Frontal cortex (tissue), 4 donors: Measurements from ENCODE around the gene RFTN1. TPM values are rescaled to one million over a fixed set of nuclear protein-coding genes. Genes with fewer than 3 reads are reported as not detected.
"Not testable (repeated sequence)": the region's sequence is repeated elsewhere in the genome, so short reads cannot be mapped to it uniquely, and the experiment has no call there.

Source experiments
- DNase-seq, 2 donors: peaks; one replicate each; pipeline ENCODE4 v3.0.0; 2012; ENCODE audit warnings: low spot score in 2 of 2
- FAIRE-seq: peaks from 2 replicates; lab custom pipeline; 2012; peaks lifted over from hg19 to GRCh38; lab: Jason Lieb, UNC
- total RNA-seq: library from RNA; depleted of rRNA; stranded (reverse); fragments of >200 nt; gene quantifications from one replicate; pipeline ENCODE4 v1.2.3, GENCODE V29; 2014
- donor health status: control.
- donor health status: control.
- donor health status: control.

The RFTN1 gene
- total RNA-seq, 1 donor from 2014 or later: 11.0 TPM

DNA sequence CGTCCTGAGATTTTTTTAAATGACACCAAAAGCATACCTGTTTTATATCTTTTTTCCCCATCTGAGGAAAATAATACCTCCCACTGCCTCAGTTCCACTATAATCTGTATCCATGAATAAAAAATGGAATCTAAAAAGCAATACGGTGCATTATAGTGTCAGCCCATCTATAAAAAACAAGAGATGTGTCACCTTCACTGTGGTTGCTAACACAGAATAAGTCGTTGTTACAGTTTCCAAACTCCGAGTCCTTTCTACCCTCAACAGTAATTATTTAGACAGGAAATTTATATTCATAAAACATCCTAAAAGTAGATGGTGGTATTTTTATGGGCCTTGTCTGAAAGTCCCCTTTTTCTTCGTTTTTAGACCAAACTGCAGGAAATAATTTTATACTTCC, 19.4 kb downstream of the RFTN1 start:
- no peak for FAIRE-seq
- no peak for DNase-seq

DNA sequence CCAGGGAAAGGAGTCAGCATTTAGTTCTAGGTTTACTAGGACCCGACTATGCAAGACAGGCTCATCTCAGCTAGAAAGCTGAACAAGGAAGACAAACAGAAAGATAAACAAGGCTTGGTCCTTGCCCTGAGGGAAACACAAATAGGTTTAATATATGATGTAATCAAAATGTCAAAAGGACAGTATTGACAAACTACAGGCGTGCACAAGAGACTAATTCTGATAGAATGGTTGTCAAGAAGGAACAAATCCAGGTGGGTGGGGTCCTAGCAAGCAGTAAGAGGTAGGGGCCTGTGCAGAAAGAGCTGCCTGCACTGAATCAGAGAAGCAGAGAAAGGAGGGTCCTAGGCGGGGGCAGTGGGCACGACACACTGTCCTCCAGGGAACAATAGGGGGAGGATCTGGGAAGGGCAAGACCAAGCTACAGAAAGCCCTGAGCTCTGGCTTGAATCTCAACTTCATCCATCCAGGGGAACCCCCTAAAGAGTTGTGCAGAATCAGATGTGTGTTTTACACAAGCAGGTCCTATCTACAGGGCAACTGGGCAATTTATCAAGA, 23.4 kb downstream of the RFTN1 start:
- no peak for FAIRE-seq

DNA sequence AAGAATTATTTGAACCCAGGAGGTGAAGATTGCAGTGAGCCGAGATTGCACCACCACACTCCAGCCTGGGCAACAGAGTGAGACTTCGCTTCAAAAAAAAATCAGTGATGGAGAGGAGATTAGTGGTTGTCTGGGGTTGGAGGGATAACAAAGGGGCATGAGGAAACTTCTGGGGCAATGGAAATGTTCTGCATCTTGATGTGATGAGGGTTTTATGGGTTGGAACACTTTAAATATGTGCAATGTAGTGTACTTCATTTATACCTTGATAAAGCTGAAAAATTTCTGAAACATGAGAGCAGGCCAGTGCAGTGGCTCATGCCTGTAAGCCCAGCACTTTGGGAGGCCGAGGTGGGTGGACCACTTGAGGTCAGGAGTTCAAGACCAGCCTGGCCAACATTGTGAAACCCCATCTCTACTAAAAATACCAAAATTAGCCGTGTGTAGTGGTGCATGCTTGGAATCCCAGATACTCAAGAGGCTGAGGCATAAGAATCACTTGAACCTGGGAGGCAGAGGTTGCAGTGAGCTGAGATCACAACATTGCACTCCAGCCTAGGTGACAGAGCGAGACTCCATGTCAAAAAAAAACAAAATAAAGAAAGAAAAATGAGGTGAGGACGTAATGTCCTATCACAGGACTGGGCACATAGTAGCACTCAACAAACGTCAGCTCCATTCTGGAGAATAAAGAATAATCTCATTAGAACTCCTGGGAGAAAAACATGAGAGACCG, 24.0 kb downstream of the RFTN1 start:
- FAIRE-seq, DNase-seq: not testable (repeated sequence)

More for the DNA sequence above, 23.4 kb downstream of the RFTN1 start:
- DNase-seq: no peak

DNA sequence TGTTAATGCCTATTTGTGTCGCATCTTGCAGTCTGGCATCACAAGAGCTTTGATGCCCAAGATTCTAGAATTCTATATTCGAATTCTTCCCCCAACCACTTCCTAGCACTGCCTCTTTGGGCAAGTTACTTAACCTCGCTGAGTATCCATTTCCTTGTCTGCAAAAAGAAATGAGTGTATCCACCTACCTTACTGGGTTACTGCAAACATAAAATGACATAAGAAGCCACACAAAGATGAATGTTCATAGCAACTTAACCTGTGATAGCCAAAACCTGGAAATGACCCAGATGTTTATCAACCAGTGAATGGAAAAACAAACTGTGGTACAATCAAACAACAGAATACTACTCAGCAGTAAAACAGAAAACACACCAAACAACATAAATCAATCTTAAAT, 24.9 kb downstream of the RFTN1 start:
- DNase-seq (no peak), FAIRE-seq (no peak)

DNA sequence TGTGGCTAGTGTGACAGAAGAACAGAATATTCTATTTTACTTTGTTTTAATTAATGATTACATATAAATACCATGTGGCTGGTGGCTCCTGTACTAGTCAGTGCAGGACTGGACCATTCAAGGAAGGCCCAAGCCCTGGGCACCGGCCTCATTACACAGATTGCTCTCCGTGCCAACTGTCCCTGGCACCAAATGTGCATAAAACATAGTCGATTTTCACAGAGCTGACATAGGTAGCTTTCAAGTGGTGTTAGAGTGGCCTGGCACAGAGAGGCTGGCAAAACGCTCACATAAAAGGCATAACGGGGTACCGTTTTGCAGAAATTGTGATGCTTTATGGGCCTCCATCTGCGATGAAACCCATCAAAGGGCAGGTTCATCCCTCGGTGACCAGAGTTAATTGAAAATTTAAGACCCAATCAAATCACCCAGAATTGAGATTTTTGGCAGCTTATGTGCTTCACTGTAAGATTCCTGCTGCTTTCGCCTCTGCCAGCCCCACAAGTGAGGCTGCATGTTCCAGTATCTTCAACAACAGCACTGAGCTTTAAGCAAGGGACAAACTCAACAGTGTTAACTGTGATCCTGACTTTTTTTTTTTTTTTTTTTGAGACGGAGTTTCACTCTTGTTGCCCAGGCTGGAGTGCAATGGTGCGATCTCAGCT, 25.9 kb downstream of the RFTN1 start:
- DNase-seq (no peak), FAIRE-seq (no peak)

DNA sequence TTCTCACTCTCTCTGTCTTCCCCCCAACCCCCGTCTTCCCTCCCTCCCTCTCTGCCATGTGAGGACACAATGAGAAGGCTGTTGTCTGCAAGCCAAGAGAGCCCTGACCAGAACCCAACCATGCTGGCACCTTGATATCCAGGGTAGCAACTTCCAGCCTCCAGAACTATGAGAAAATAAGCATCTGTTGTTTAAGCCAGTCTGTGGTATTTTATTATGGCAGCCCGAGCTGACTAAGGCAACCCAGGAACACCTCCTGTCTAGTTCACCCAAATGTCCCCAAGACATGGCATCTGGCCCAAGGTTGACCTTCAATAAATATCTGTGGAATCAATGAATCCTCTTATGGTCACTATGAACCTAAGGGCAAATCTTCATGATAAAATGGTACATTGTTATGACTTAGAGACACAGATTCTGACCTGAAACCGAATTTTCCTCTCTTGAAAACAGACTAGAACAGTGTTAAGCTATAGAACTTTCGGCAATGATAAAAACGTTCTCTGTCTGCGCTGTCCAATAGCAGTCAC, 26.5 kb downstream of the RFTN1 start:
- DNase-seq: no peak
- no peak for FAIRE-seq

DNA sequence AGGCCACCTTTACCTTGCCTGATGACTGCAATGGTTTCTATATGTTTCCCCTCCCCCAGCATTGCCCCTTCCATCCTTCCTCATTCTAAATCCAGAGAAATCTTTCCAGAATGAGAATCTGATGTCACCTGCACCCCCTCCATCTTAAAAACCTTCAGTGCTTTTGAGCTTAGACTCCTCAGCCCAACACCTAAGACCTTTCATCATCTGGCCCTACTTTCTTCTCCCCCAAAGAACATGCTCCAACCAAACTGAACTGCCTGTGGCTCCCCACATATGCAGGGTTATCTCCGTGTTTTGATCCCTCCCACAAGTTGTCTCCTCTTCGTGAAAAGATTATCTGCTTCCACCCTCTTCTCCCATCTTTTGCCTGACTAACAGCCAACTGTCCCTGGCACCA, 27.3 kb downstream of the RFTN1 start:
- DNase-seq: no peak
- no peak for FAIRE-seq

DNA sequence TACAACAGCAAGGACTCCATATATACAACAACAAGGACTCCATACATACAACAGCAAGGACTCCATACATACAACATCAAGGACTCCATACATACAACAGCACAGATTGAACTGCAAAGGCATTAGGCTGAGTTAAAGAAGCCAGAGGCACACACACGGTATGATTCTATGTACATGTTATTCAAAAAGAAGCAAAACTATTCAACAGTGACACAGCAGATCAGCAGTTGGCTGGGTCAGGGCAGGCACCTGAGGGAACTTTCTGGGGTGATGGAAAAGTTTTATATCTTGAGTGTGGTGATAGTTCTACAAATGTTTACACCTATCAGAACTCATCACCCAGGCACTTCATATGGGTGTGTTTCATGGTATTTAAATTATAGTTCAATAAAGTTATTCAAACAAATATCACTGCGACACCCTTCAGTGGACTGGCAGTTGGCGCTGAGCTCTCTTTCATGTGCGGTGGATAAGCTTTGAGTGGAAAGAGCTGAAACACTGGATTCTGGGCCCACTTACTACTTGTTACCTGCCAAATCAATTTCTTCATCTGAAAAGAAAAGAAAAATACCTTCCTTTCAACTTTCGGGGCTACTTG, 28.0 kb downstream of the RFTN1 start:
- FAIRE-seq (no peak), DNase-seq (no peak)

DNA sequence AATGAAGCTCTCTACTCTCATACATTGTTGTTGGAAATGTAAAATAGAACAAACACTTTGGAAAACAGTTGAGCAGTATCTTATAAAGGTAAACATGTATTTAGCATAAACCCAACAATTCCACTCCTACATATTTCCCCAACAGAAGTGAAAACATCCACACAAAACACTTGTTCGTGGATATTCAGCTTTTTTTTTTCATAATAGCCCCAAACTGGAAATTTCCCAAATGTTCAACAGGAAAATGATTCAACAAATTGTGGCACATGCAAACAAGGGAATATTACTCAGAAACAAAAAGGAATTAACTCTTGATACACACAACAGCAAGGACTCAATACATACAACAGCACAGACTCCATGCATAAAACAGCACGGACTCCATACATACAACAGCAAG, 28.5 kb downstream of the RFTN1 start:
- no peak for FAIRE-seq
- no peak for DNase-seq

DNA sequence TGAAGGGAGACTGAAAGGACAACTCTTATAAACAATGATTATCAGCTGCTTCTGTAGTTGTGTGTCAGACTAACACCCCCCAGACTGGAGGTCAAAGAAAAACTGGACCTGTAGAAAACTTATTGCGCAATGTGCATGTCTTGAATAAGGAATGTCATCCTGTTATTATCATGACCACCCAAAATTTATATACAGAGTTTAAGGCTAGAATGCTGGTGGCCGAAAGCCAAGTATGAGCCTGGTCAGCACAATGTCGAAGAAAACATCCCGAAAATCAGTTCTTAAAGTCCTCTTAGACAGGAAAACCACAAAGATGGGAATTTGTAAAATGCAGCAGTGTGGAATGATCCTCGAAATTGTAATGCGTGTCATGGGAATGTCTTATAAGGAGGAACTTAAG, 29.3 kb downstream of the RFTN1 start:
- DNase-seq (no peak), FAIRE-seq (no peak)

DNA sequence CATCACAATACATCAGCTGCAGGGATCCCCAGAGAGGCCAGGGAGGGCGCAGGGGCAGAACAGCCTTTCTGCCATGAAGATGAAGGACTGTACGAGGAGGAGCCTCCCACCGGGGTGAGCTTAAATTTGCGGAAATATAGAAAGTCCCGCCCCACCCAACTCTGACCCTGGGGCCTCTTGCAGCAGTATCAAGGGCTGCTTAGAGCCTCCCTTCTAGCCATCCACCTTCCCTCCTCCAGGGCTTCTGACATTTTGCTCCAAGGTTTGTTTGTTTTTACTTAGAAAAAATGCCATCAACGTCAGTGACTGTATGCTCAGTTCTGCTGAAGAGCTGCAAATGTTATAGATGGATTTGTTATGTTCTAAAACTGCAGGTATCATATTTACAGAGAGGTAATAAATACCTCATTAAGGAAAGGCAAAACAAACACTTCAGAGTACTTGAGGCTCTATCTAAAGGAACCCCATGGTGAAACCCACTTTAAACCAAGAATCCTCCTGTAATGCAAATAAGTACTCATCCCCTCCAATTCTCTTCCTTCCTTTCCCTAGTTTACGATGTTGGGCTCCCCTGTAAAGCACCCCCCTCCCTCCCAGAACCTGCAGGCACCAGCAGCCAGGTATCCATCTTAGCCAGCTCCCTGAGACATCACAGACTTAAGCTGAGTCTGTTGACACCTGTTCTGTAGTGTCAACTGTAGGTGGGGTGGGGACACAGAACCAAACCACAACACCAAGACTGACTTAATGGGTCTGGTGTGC, 30.5 kb downstream of the RFTN1 start:
- no peak for DNase-seq
- no peak for FAIRE-seq

DNA sequence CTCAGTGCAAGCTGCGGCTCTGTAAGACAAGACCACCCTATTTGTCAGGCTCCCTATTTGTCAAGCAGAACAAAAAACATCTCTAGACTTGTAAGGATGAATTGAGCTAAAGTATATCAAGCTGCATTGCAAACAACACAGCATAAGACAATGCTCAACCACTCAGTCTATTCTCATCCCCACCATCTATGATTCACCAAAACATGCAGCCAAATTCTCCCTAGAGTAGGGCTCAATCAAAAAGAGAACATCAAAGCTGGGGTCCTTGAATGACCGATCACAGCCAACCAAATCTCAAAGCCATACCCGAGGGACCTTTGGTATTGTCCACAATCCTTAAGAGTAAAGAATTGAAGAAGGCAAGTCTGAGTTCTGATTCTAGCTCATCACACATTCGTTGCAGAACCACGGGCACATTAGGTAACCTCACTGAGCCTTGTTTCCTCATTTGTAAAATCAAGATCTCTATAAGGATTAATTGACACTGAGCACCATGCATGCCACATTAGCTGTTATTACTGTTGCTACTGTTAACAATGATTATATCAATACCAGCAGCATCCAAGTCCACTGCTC, 31.2 kb downstream of the RFTN1 start:
- FAIRE-seq (no peak), DNase-seq (no peak)

DNA sequence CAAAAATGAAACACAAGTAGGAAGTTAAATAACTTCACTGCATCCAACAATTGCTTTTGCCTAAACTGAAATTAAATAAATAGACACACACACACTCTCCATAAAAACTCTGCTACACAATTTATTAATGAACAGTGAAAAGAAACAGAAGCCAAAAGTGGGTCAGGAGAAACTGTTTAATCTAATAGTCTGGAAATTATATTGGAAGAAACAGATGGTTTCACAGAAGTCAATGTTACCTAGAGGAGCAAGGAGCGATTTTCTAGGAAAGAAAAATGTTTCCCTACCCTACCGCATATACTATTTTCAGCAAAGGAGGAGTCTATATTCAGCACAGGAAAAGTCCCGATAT, 32.0 kb downstream of the RFTN1 start:
- DNase-seq (no peak), FAIRE-seq (no peak)

DNA sequence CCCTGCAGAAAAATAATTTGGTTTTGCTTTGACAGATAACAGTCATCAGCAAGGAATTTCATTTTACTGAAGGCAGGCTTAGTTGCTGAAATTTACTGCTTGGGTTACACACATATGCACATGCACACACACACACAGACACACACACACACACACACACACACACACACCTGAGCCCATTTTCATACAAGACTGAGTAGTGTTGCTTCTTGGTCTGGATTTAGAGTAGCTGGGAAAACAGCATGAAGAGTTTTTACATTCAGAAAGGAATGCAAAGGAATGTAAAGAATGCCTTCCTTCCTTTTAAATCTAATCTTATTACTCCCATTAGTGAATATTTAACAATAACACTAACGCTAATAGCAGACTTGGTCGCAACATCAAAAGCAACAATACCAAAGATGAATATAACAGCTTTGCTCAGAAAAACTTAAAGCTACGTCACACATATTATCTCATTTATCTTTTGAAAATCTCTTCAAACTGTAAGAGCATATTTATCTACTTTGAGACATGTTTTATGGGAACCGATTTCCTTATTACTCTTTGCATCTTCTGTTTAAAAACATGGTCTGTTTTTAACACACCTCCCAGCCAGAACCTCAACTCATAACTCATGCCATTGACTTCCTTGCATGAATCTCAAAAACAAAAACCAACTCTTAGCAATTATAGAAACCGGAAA, 32.5 kb downstream of the RFTN1 start:
- FAIRE-seq (no peak), DNase-seq (no peak)

DNA sequence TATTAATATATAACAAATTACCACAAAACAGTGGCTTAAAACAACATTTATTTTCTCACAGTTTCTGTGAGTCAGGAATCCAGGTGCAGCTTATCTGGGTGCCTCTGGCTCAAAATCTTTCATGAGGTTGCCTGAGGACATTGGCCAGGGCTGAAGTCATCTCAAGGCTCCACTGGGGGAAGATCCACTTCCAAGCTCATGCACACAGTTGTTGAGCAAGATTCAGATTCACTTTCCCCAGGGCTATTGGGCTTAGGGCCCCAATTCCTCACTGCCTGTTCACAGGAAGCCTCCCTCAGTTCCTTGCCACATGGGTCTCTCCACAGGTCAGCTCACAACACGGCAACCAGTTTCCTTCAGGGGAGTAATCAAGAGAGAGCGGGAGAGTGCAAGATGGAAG, 35.0 kb downstream of the RFTN1 start:
- DNase-seq: no peak
- FAIRE-seq: no peak

DNA sequence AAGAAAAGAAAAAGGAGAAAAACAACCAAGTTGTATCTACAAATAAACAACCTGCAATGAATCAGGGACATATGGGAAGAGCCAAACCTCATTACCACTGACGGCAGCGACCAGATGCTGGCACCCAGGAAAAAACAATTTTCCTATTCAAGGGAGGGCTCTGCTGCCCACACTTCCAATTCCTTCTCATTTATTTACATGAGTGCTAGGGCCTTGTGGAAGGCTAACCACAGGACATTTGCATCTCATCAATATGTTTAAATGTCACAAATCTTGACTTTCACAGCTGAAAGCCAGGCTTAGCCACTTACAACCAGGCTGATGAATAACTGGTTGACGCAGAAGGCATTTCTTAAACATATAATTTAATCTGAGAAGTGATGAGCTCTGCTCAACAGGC, 36.0 kb downstream of the RFTN1 start:
- FAIRE-seq (no peak), DNase-seq (no peak)

DNA sequence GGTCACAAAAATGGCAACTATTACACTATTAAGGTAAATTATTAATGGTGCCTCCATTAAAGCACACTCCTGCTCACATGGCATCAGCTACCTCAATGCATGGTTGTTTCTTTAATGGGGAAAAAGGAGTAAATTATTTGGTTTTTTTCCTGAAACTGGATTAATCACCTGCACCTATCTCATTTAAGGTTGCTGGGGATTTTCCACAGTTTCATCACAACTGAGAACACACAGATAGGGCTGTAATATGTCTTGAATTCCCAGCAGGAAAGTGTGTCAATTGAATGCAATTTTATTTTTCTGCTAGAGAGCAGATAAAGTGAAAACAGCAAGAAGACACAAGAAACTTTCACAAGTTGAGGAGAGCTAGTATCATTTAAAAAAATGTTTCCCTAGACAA, 36.4 kb downstream of the RFTN1 start:
- no peak for FAIRE-seq

DNA sequence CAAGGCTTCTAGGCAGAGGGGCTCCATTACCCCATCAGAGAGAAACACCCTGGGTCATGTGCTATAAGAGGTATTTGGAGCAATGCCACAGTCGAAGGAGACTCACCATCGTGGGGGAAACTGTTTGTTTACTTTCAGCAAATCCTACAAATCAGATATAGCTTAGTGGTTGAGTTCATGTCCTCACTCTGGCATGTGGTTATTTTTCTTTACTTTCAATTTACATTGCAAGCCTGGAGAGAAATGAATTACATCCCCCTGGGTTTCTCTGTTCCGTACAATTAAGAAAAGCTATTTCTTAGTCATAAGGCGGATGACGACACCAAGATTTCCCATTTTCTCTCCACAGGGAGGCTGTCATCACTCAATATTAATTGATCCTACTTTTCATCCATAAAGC, 36.9 kb downstream of the RFTN1 start:
- DNase-seq: no peak
- FAIRE-seq: no peak

More for the DNA sequence above, 36.4 kb downstream of the RFTN1 start:
- DNase-seq: no peak

DNA sequence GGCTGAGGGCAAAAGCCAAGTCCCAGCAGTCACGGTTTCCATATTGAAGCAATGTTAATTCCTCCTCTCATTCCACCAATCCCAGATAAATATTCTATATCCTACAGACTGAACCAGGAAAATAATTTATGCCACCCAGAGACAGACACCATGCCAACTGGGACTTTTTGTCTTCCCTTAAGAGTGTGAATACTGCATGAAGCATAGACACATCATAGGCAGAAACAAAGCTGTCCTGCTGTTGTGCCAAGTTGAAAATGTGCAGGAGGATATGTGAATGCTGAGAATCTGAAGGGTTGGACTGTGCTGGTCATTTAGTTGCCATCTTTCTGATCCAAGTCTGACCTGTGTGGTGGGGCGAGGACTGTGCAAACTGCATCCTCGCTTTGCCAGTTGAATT, 37.7 kb downstream of the RFTN1 start:
- FAIRE-seq: no peak
- no peak for DNase-seq
